HepG2 (cell line): ENCODE measurements around the gene JPH4. TPM values are rescaled to one million over a fixed set of nuclear protein-coding genes. Genes with fewer than 3 reads are reported as not detected.
A peak's percentile ranks its signal among the peaks of the same experiment; 100 is the strongest.

ENCODE experiments used
- AGO1 ChIP-seq: fragments of 200-400 bp; formaldehyde crosslinking; IDR thresholded peaks from 2 replicates; pipeline ENCODE4 v1.6.1; 2017; ENCODE audit warnings: mild to moderate bottlenecking, low read depth, low read length, moderate library complexity; ENCODE audit not compliant: poor library complexity, severe bottlenecking
- GABPB1 ChIP-seq: IDR thresholded peaks from 2 replicates; pipeline ENCODE4 v1.6.1; 2016; ENCODE audit warnings: mild to moderate bottlenecking, missing genetic modification reagents, moderate library complexity, missing compliant biosample characterization
- GATAD1 ChIP-seq: IDR thresholded peaks from 2 replicates; pipeline ENCODE4 v1.6.1; 2016; ENCODE audit warnings: missing genetic modification reagents, missing compliant biosample characterization
- GATAD2A ChIP-seq: IDR thresholded peaks from 2 replicates; pipeline ENCODE4 v1.6.1; 2016
- HNRNPUL1 ChIP-seq: fragments of 200-400 bp; formaldehyde crosslinking; IDR thresholded peaks from 2 replicates; pipeline ENCODE4 v1.6.1; 2017; ENCODE audit warnings: low read depth, mild to moderate bottlenecking, low read length, moderate library complexity
- KDM2A ChIP-seq: sonication (generic); formaldehyde crosslinking; IDR thresholded peaks from 2 replicates; pipeline ENCODE4 v1.4.0; 2020; ENCODE audit warnings: low read depth, missing genetic modification reagents, borderline replicate concordance
- KLF16 ChIP-seq, 2 experiments: sonication (generic) in 1 of 2; formaldehyde crosslinking in 1 of 2; IDR thresholded peaks; 2 replicates each; pipeline versions ENCODE4 v1.6.1 to v1.8.0; 2016 to 2023; ENCODE audit warnings: missing genetic modification reagents in 2 of 2, missing compliant biosample characterization in 1 of 2
- MEIS2 ChIP-seq: sonication (generic); formaldehyde crosslinking; IDR thresholded peaks from 2 replicates; pipeline ENCODE4 v1.9.0; 2021; ENCODE audit warnings: mild to moderate bottlenecking, missing genetic modification reagents
- NPAS2 ChIP-seq: sonication (generic); formaldehyde crosslinking; IDR thresholded peaks from 2 replicates; pipeline ENCODE4 v1.8.0; 2022; ENCODE audit warnings: mild to moderate bottlenecking, missing genetic modification reagents, borderline replicate concordance
- PHB2 ChIP-seq: fragments of 450-650 bp; IDR thresholded peaks from 2 replicates; pipeline ENCODE4 v1.6.1; 2018; ENCODE audit not compliant: partially characterized antibody
- POLR2G ChIP-seq: fragments of 200-400 bp; formaldehyde crosslinking; IDR thresholded peaks from 2 replicates; pipeline ENCODE4 v1.6.1; 2018; ENCODE audit warnings: mild to moderate bottlenecking, low read depth, low read length, moderate library complexity
- SNRNP70 ChIP-seq: fragments of 200-400 bp; formaldehyde crosslinking; IDR thresholded peaks from 2 replicates; pipeline ENCODE4 v1.6.1; 2017; ENCODE audit warnings: mild to moderate bottlenecking, low read depth, low read length, moderate library complexity
- SP5 ChIP-seq: IDR thresholded peaks from 2 replicates; pipeline ENCODE4 v1.6.1; 2016; ENCODE audit warnings: low read depth, borderline replicate concordance
- TAF1 ChIP-seq: sonication (generic); formaldehyde crosslinking; IDR thresholded peaks from 2 replicates; pipeline ENCODE4 v1.4.0; 2020; ENCODE audit warnings: missing genetic modification reagents
- ZBTB38 ChIP-seq: sonication (generic); formaldehyde crosslinking; IDR thresholded peaks from 2 replicates; pipeline ENCODE4 v1.5.1; 2020; ENCODE audit warnings: mild to moderate bottlenecking, missing genetic modification reagents
- ZNF10 ChIP-seq: sonication (generic); formaldehyde crosslinking; IDR thresholded peaks from 2 replicates; pipeline ENCODE4 v1.4.0; 2020; ENCODE audit warnings: mild to moderate bottlenecking, low read depth, missing genetic modification reagents, borderline replicate concordance
- ZNF230 ChIP-seq: sonication (generic); formaldehyde crosslinking; IDR thresholded peaks from 2 replicates; pipeline ENCODE4 v1.4.0; 2020; ENCODE audit warnings: mild to moderate bottlenecking, missing genetic modification reagents
- ZNF510 ChIP-seq: sonication (generic); formaldehyde crosslinking; IDR thresholded peaks from 2 replicates; pipeline ENCODE4 v1.4.0; 2020; ENCODE audit warnings: low read depth, mild to moderate bottlenecking, missing genetic modification reagents
- ZNF589 ChIP-seq: sonication (generic); formaldehyde crosslinking; conservative IDR thresholded peaks from 2 replicates; pipeline ENCODE4 v1.8.0; 2022; ENCODE audit warnings: mild to moderate bottlenecking, moderate library complexity, missing genetic modification reagents
- ZNF605 ChIP-seq: sonication (generic); formaldehyde crosslinking; IDR thresholded peaks from 2 replicates; pipeline ENCODE4 v1.8.0; 2022; ENCODE audit warnings: mild to moderate bottlenecking, missing genetic modification reagents
- ZNF672 ChIP-seq: sonication (generic); formaldehyde crosslinking; IDR thresholded peaks from 2 replicates; pipeline ENCODE4 v1.8.1; 2022; ENCODE audit warnings: missing genetic modification reagents
- ZNF724P ChIP-seq: sonication (generic); formaldehyde crosslinking; IDR thresholded peaks from 2 replicates; pipeline ENCODE4 v1.8.0; 2022; ENCODE audit warnings: missing genetic modification reagents, borderline replicate concordance
- ZNF766 ChIP-seq: sonication (generic); formaldehyde crosslinking; IDR thresholded peaks from 2 replicates; pipeline ENCODE4 v1.5.0; 2020; ENCODE audit warnings: missing genetic modification reagents, borderline replicate concordance
- ZNF792 ChIP-seq: IDR thresholded peaks from 2 replicates; pipeline ENCODE4 v1.6.1; 2016
- ZSCAN5A ChIP-seq: sonication (generic); formaldehyde crosslinking; IDR thresholded peaks from 2 replicates; pipeline ENCODE4 v1.8.0; 2022; ENCODE audit warnings: mild to moderate bottlenecking, missing genetic modification reagents, borderline replicate concordance
- polyA plus RNA-seq, 8 experiments: library from polyadenylated mRNA; depleted of rRNA in 3 of 8; stranded (reverse) in 7 of 8; unstranded in 1 of 8; fragments of >200 nt; fragmentation: Illumina TruSeq in 4 of 8; extraction: Trizol in 4 of 8; gene quantifications; 2 replicates each; pipeline versions ENCODE4 v1.2.1 to v1.2.3, GENCODE V29; 2011 to 2016; ENCODE audit warnings: low read depth in 4 of 8, missing spikeins in 1 of 8, mixed read lengths in 1 of 8; ENCODE audit not compliant: insufficient read depth in 1 of 8
- total RNA-seq, 5 experiments: library from RNA; depleted of rRNA; stranded (reverse); fragments of >200 nt; fragmentation: Illumina TruSeq; extraction: Trizol; gene quantifications; 2 replicates each; pipeline ENCODE4 v1.2.3, GENCODE V29; 2016; ENCODE audit warnings: low read depth in 1 of 5
- TF ChIP-seq, protein P1 (sequence below): sonication (generic); formaldehyde crosslinking; IDR thresholded peaks from 2 replicates; pipeline ENCODE4 v1.9.0; 2021; ENCODE audit warnings: missing genetic modification reagents, mild to moderate bottlenecking, borderline replicate concordance
- TF ChIP-seq, protein P2 (sequence below): sonication (generic); formaldehyde crosslinking; IDR thresholded peaks from 2 replicates; pipeline ENCODE4 v1.5.0; 2020; ENCODE audit warnings: missing genetic modification reagents

The JPH4 gene
- total and polyA plus RNA-seq, 2 of the 13 experiments (the other 11 are each of a cell fraction or from before 2014, with no cell fraction given) = 0.08 to 0.22 TPM

DNA sequence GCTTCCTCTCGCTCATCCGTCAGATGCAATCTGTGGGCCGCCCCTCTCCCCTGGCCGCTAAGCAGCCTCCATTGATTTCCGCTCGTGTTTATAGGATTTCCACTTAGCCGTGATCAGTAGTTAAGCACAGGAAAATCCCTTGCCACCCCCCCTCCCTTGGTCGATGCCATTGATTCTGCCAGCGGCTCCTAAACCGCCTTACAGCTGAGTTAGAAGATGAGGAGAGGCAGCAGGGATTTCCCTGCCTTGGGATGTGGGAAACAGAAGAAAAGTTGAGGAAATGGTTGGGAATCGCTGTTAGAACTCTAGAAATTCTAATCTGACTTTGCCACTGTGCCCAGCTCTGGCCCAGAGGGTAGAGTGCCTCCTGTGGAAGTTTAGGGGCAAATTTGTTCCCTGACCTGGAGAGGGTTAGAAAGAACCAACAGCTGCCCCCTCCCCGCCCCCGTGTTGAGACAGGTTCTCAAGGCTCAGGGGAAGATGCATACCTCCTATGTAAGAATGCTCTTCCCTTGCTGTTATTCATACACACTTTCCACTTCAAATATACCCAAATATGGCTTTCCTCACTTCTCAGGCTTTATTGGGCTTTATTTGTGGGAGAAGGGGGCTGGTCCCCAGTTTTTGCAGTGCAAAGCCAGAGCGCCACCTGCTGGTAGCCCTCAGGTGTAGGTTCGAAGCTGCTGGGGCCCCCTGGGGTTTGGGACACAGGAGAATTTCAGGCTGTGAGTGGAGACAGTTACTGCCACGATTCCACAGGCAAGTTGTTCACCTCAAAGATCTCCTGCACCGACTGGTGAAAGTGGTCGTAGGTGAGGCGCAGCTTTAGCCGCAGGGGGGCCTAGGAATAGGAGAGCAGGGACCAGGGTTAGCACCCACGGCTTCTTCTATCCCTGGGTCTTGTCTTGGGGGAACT is 19.3 kb downstream of the JPH4 start (continued):
- TF ChIP-seq TAF1 (CRISPR knock-in tag) (peak; percentile 24; the same call in 1 of the 2 replicates), PHB2 (no peak), POLR2G (peak; percentile 66; the same call in 1 of the 2 replicates), GATAD1 (CRISPR knock-in tag) (no peak), ZBTB38 (CRISPR knock-in tag) (no peak), ZNF672 (CRISPR knock-in tag) (no peak), KLF16 (CRISPR knock-in tag; IDR thresholded peaks at IDR 0.05) (no peak; a peak in 1 of 4 replicates), NPAS2 (no peak), ZNF792 (no peak), ZNF589 (CRISPR knock-in tag) (no peak), MEIS2 (CRISPR knock-in tag) (peak; percentile 42; the same call in 1 of the 2 replicates), ZNF10 (CRISPR knock-in tag) (no peak), ZNF766 (CRISPR knock-in tag) (0 out of 2 replicates have a peak, but pooled peaks have one; percentile 14), AGO1 (no peak), HNRNPUL1 (no peak), ZNF230 (CRISPR knock-in tag) (no peak), SNRNP70 (no peak), GABPB1 (CRISPR knock-in tag) (no peak; the same call in 1 of the 2 replicates), ZSCAN5A (CRISPR knock-in tag) (no peak), SP5 (CRISPR knock-in tag) (0 out of 2 replicates have a peak, but pooled peaks have one; percentile 37), GATAD2A (peak; percentile 28; the same call in 1 of the 2 replicates), ZNF510 (no peak), KDM2A (CRISPR knock-in tag) (peak; percentile 61; the same call in 1 of the 2 replicates), ZNF605 (CRISPR knock-in tag) (peak; percentile 67), ZNF724P (CRISPR knock-in tag) (no peak)
- TF ChIP-seq, protein P1, sequence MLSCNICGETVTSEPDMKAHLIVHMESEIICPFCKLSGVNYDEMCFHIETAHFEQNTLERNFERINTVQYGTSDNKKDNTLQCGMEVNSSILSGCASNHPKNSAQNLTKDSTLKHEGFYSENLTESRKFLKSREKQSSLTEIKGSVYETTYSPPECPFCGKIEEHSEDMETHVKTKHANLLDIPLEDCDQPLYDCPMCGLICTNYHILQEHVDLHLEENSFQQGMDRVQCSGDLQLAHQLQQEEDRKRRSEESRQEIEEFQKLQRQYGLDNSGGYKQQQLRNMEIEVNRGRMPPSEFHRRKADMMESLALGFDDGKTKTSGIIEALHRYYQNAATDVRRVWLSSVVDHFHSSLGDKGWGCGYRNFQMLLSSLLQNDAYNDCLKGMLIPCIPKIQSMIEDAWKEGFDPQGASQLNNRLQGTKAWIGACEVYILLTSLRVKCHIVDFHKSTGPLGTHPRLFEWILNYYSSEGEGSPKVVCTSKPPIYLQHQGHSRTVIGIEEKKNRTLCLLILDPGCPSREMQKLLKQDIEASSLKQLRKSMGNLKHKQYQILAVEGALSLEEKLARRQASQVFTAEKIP (CRISPR knock-in tag) = no peak
- TF ChIP-seq, protein P2, sequence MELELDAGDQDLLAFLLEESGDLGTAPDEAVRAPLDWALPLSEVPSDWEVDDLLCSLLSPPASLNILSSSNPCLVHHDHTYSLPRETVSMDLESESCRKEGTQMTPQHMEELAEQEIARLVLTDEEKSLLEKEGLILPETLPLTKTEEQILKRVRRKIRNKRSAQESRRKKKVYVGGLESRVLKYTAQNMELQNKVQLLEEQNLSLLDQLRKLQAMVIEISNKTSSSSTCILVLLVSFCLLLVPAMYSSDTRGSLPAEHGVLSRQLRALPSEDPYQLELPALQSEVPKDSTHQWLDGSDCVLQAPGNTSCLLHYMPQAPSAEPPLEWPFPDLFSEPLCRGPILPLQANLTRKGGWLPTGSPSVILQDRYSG (CRISPR knock-in tag) = no peak
